ENCODE measurements around the gene NBEAL1.

- no peak for TF ChIP-seq SRF (IDR thresholded peaks at IDR 0.05; ENCODE audit: low read depth)
- TF ChIP-seq EZH2phosphoT487 (IDR thresholded peaks at IDR 0.05; ENCODE audit: borderline replicate concordance), result no peak
- no peak for TF ChIP-seq CTCF (IDR thresholded peaks at IDR 0.05 in 2 of 3, conservative IDR thresholded peaks at IDR 0.05 in 1 of 3; ENCODE audit: borderline replicate concordance in 1 of 3, insufficient read depth in 1 of 3, low read depth in 2 of 3, low read length in 2 of 3)
- TF ChIP-seq EZH2 (IDR thresholded peaks at IDR 0.05), result no peak
- no peak for TF ChIP-seq YY1 (IDR thresholded peaks at IDR 0.05; ENCODE audit: extremely low read depth, insufficient replicate concordance, low read depth, low read length)
- no peak for TF ChIP-seq POLR2A (IDR thresholded peaks at IDR 0.05; ENCODE audit: borderline replicate concordance, extremely low read depth, insufficient read depth, insufficient read length)
- TF ChIP-seq POLR2AphosphoS5 (IDR thresholded peaks at IDR 0.05; ENCODE audit: low read depth, low read length), result no peak
- TF ChIP-seq ZNF274 (IDR thresholded peaks at IDR 0.05; ENCODE audit: low read depth, low read length), result no peak
- no peak for TF ChIP-seq MAX (IDR thresholded peaks at IDR 0.05)
- no peak for TF ChIP-seq ZFX (IDR thresholded peaks at IDR 0.05)
Observed at GRCh38 chr2:203018181-203018580, 3.5 kb downstream of the NBEAL1 start.

Data from HCT116 (cell line).